ENCODE data around the gene YY1. TPM values are rescaled to one million over a fixed set of nuclear protein-coding genes. Genes with fewer than 3 reads are reported as not detected.
"Not testable (repeated sequence)": the region's sequence is repeated elsewhere in the genome, so short reads cannot be mapped to it uniquely, and the experiment has no call there.

Gene YY1
- total and polyA plus RNA-seq, 2 experiments from 2014 or later: 88.2 to 128 TPM

DNA sequence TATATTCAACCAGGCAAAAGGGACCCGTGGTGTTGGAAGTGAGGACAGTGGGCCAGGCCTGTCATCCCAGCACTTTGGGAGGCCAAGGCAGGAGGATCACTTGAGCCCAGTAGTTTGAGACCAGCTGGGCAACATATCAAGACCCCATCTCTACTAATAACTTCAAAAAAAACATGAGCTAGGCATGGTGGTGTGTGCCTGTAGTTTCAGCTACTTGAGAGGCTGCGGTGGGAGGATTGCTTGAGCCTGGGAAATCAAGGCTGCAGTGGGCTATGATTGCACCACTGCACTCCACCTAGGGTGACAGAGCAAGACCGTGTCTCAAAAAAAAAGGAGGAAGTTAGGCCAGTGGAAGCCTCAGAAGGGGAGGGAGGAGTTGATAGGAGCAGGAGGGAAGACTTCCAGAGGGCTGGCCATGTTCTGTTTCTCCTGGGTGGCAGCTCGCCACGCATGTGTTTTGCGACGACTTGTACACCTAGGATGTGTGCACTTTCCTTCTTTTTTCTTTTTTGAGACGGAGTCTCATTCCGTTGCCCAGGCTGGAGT, 57.2 kb downstream of the YY1 start:
- no peaks in the 10 kb centered on the region for H3K9me2 ChIP-seq (ENCODE audit: insufficient read depth)
- Mint-ChIP-seq H3K27me3 (ENCODE audit: insufficient read depth, low read depth, poor library complexity) (peaks cover 11% of the 10 kb centered on the region), H3K4me3 (no peak overlapping the region), H3K27ac (no peak overlapping the region), H3K4me1 (no peaks in the 10 kb centered on the region; the same call in 2 of the 3 replicates), H3K36me3 (ENCODE audit: low read depth) (peaks cover 48% of the 10 kb centered on the region), H3K9me3 (no peaks in the 10 kb centered on the region)
- H3K4me3 ChIP-seq: no peak overlapping the region
- no peaks in the 10 kb centered on the region for H3K4me1 ChIP-seq (ENCODE audit: insufficient read depth)
- DNase-seq (ENCODE audit: low spot score) (no peak), ATAC-seq (no peak)
- H4K20me1 ChIP-seq (replicated peaks; ENCODE audit: insufficient read depth): peaks cover 47% of the 10 kb centered on the region
- 0 out of 2 replicates have a peak, but pooled peaks cover 6% of the 10 kb centered on the region for H3F3A ChIP-seq (replicated peaks; ENCODE audit: low read depth)
- no peaks in the 10 kb centered on the region; the same call in 1 of the 2 replicates for H3K36me3 ChIP-seq (ENCODE audit: insufficient read depth)
- H2AFZ ChIP-seq: no peak overlapping the region
- H3K27ac ChIP-seq (ENCODE audit: low read depth): no peak overlapping the region
- TF ChIP-seq, protein P1, sequence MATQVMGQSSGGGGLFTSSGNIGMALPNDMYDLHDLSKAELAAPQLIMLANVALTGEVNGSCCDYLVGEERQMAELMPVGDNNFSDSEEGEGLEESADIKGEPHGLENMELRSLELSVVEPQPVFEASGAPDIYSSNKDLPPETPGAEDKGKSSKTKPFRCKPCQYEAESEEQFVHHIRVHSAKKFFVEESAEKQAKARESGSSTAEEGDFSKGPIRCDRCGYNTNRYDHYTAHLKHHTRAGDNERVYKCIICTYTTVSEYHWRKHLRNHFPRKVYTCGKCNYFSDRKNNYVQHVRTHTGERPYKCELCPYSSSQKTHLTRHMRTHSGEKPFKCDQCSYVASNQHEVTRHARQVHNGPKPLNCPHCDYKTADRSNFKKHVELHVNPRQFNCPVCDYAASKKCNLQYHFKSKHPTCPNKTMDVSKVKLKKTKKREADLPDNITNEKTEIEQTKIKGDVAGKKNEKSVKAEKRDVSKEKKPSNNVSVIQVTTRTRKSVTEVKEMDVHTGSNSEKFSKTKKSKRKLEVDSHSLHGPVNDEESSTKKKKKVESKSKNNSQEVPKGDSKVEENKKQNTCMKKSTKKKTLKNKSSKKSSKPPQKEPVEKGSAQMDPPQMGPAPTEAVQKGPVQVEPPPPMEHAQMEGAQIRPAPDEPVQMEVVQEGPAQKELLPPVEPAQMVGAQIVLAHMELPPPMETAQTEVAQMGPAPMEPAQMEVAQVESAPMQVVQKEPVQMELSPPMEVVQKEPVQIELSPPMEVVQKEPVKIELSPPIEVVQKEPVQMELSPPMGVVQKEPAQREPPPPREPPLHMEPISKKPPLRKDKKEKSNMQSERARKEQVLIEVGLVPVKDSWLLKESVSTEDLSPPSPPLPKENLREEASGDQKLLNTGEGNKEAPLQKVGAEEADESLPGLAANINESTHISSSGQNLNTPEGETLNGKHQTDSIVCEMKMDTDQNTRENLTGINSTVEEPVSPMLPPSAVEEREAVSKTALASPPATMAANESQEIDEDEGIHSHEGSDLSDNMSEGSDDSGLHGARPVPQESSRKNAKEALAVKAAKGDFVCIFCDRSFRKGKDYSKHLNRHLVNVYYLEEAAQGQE (IDR thresholded peaks at IDR 0.05; ENCODE audit: unreplicated experiment): no peak
- TF ChIP-seq CTCF (conservative IDR thresholded peaks at IDR 0.05; ENCODE audit: low read depth in 2 of 2) (no peak), CREB1 (CRISPR knock-in tag; IDR thresholded peaks at IDR 0.05; ENCODE audit: low read depth) (no peak), STAT1 (IDR thresholded peaks at IDR 0.05; ENCODE audit: unreplicated experiment) (no peak), ZNF114 (CRISPR knock-in tag; IDR thresholded peaks at IDR 0.05) (no peak), ZNF331 (CRISPR knock-in tag; IDR thresholded peaks at IDR 0.05; ENCODE audit: low read depth) (no peak), NANOG (IDR thresholded peaks at IDR 0.05; ENCODE audit: borderline replicate concordance) (no peak), ETS1 (IDR thresholded peaks at IDR 0.05) (no peak)
- TF ChIP-seq, protein P2, sequence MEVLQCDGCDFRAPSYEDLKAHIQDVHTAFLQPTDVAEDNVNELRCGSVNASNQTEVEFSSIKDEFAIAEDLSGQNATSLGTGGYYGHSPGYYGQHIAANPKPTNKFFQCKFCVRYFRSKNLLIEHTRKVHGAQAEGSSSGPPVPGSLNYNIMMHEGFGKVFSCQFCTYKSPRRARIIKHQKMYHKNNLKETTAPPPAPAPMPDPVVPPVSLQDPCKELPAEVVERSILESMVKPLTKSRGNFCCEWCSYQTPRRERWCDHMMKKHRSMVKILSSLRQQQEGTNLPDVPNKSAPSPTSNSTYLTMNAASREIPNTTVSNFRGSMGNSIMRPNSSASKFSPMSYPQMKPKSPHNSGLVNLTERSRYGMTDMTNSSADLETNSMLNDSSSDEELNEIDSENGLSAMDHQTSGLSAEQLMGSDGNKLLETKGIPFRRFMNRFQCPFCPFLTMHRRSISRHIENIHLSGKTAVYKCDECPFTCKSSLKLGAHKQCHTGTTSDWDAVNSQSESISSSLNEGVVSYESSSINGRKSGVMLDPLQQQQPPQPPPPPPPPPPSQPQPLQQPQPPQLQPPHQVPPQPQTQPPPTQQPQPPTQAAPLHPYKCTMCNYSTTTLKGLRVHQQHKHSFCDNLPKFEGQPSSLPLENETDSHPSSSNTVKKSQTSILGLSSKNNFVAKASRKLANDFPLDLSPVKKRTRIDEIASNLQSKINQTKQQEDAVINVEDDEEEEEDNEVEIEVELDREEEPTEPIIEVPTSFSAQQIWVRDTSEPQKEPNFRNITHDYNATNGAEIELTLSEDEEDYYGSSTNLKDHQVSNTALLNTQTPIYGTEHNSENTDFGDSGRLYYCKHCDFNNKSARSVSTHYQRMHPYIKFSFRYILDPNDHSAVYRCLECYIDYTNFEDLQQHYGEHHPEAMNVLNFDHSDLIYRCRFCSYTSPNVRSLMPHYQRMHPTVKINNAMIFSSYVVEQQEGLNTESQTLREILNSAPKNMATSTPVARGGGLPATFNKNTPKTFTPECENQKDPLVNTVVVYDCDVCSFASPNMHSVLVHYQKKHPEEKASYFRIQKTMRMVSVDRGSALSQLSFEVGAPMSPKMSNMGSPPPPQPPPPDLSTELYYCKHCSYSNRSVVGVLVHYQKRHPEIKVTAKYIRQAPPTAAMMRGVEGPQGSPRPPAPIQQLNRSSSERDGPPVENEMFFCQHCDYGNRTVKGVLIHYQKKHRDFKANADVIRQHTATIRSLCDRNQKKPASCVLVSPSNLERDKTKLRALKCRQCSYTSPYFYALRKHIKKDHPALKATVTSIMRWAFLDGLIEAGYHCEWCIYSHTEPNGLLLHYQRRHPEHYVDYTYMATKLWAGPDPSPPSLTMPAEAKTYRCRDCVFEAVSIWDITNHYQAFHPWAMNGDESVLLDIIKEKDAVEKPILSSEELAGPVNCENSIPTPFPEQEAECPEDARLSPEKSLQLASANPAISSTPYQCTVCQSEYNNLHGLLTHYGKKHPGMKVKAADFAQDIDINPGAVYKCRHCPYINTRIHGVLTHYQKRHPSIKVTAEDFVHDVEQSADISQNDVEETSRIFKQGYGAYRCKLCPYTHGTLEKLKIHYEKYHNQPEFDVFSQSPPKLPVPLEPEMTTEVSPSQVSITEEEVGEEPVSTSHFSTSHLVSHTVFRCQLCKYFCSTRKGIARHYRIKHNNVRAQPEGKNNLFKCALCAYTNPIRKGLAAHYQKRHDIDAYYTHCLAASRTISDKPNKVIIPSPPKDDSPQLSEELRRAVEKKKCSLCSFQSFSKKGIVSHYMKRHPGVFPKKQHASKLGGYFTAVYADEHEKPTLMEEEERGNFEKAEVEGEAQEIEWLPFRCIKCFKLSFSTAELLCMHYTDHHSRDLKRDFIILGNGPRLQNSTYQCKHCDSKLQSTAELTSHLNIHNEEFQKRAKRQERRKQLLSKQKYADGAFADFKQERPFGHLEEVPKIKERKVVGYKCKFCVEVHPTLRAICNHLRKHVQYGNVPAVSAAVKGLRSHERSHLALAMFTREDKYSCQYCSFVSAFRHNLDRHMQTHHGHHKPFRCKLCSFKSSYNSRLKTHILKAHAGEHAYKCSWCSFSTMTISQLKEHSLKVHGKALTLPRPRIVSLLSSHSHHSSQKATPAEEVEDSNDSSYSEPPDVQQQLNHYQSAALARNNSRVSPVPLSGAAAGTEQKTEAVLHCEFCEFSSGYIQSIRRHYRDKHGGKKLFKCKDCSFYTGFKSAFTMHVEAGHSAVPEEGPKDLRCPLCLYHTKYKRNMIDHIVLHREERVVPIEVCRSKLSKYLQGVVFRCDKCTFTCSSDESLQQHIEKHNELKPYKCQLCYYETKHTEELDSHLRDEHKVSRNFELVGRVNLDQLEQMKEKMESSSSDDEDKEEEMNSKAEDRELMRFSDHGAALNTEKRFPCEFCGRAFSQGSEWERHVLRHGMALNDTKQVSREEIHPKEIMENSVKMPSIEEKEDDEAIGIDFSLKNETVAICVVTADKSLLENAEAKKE (CRISPR knock-in tag; IDR thresholded peaks at IDR 0.05): no peak
- peaks cover 20% of the 10 kb centered on the region for H3K79me2 ChIP-seq (replicated peaks; ENCODE audit: insufficient read depth)
- no peaks in the 10 kb centered on the region for H3K27me3 ChIP-seq (ENCODE audit: insufficient read depth)
- no peak overlapping the region for H3K4me2 ChIP-seq

- not testable (repeated sequence) for H3K4me2 ChIP-seq
- peaks cover 26% of the 10 kb centered on the region for H3K79me2 ChIP-seq (replicated peaks; ENCODE audit: insufficient read depth)
Observed at GRCh38 chr14:100296729-100297128, 57.8 kb downstream of the YY1 start.

More at GRCh38 chr14:100296729-100297128, 57.8 kb downstream of the YY1 start:
- H3K36me3 Mint-ChIP-seq (ENCODE audit: low read depth): peaks cover 44% of the 10 kb centered on the region
- peaks cover 11% of the 10 kb centered on the region for H3K27me3 Mint-ChIP-seq (ENCODE audit: insufficient read depth, low read depth, poor library complexity)
- not testable (repeated sequence) for H3K27ac Mint-ChIP-seq; H2AFZ ChIP-seq; DNase-seq (ENCODE audit: low spot score); H3K27me3 ChIP-seq (ENCODE audit: insufficient read depth); H3K27ac ChIP-seq (ENCODE audit: low read depth); H3K9me2 ChIP-seq (ENCODE audit: insufficient read depth); H3F3A ChIP-seq (replicated peaks; ENCODE audit: low read depth); H3K4me1 Mint-ChIP-seq; H3K4me1 ChIP-seq (ENCODE audit: insufficient read depth); H3K4me3 Mint-ChIP-seq; ATAC-seq; H3K36me3 ChIP-seq (ENCODE audit: insufficient read depth); H3K9me3 Mint-ChIP-seq; H3K4me3 ChIP-seq
- H4K20me1 ChIP-seq (replicated peaks; ENCODE audit: insufficient read depth): peaks cover 46% of the 10 kb centered on the region
